HG03064 (cell line): Measurements from ENCODE around the gene SYNC.

Source experiments
- ATAC-seq: cut with Tn5 transposase; IDR thresholded peaks from one replicate; pipeline ENCODE4 v1.9.1; 2021; ENCODE audit warnings: low read depth; ENCODE audit not compliant: unreplicated experiment

SYNC gene

DNA sequence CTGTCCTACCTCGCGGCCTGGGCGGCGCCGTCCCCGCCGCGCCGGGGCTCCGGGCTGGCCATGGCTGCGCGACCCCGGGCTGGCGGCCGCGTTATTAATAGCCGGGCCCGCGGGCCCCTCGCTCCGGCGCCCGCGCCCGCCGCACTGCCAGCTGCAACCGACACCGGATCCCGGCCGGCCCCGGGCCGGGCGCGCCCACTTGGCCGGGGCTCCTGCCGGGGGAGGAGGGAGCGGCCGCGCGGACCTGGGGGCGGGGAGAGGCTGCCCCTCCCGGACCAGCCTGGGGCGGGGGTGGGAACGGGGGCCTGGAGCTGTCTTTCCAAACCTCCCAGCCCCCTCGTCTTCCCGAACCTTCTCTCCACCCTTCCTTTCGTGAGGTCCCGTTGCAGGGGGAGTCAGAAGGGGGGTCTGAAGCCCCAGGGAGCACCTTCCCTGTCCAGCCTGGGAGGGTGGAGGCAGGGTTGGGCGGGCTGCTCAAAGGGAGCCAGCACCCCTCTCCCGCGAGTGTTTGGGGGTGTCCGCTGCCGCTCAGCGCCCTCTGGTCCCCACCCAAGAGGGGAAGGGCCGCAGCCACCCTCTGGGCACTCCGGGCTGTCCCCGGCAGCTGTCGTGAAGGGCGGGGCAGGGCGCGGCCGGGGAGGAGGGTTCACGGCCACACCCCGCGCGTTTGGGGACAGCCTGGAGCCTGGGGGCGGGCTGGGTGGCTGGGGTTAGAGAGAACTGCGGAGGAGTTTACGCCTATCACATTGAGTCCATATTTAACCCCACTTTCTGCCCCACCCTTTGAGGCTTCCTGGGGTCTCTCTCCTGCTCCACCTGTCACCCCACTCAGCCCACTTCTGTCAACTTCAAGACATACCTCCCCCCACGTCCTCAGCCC lies at the start of gene SYNC:
TSS of gene SYNC (minus strand) at position 172 of the 880 bp plus-strand sequence. CDS start at position 62, 110 bp downstream.
- ATAC-seq, result no peak

DNA sequence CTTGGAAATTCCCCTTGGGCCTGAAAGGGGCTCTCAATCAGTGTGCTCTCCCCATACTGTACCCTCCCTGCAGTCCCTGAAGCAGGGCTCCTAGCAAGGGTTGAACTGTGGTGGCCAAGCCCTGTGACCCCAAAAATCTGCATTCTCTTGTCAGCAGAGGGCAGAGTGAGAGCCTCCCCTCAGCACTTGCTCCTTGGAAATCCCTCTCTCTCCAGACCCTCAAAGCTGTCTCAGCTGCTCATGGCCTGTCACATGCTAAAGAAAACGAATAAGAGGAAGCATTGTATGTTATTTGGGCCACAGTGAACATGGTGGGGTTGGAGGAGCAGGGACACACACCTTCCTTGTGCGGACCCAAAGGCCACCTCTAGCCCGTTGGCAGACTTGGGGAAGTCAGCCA lies 47.2 kb upstream of the SYNC start:
- ATAC-seq, result no peak

DNA sequence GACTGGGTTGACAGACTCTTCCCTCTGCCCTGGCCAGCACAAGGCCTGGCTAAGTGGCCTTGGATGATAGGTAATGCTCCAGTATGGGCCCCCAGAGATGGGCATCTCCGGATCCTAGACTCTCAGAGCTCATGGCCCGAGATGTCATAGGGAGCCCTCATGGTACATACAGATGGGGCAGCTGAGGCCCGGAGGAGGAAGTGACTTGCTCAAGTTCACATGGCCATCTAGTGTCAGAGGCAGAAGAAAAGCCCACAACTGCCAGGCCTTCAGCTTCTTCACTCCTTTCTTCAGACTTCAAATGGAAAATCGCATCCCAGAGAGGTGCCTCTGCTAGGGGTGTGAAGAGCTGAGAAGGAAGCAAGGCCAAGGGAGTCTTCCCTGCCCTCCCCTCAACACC lies 46.8 kb upstream of the SYNC start:
- ATAC-seq, result no peak

DNA sequence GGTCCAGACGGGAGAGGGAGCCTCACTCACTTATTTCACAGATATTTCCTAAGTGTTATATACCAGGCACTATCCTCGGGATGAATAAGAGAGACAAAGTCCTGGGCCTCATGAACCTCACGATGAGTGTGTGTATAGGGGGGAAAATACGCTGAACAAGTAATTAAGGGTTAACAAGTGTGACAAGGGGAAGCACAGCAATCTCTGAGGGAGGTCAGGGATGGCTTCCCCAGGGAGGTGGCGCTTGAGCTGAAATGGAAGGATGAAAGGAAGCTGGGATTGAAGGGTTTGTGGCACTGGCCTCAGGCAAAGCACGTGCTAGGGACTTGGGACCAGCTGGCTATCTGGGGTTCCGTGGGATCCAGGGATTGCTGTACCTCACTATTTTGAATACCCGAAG lies 46.4 kb upstream of the SYNC start:
- no peak for ATAC-seq

DNA sequence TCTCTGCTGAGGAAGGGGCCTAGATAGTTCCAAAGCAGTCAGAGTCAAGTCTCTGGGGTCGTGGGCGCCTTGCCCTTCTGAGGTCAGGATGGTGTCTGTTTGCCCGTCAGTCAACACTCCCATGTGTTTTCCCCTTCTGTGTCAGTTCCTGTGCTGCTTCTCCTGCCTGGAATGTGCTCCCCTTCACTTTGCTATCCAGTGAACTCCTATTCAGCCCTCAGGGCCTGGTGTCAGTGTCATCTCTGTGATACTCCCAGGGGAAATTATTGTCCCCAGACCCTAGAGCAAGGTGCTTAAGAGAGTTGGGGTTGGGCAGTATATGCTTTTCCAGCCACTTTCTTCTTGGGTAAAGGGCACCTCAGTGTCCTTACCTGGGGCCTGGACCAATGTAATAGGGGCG lies 45.8 kb upstream of the SYNC start:
- no peak for ATAC-seq

DNA sequence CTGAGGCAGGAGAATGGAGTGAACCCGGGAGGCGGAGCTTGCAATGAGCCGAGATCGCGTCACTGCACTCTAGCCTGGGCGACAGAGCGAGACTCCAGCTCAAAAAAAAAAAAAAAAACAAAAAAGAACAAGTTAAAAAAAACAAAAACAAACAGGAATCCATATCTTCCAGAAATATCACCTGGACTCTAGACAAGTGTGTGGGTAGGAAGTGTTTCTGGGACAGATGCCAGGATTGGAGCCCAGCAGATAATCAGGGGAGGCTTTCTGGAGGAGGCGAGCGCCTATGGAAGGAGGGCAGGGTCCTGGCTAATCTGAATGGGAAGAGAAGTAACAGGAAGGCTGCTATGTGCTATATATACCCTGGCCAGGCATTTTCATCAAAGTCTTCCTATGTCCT lies 43.6 kb upstream of the SYNC start:
- ATAC-seq, result no peak

DNA sequence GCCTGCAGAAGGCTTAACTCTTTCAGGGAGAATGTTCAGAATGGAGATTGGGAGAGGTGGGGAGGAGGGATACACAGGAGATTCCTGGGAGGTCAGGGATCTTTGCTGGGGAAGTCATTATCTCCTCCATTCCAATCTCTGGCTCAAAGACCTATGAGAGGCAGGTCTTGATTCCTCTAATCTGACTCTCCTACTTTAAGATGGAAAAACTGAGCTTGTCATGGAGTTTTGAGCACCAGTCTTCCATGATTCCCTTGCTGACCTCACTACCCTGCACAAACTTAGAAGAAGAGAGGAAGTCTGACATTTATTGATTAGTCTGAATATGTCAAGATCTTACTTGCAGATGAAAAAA lies 41.5 kb upstream of the SYNC start:
- no peak for ATAC-seq

DNA sequence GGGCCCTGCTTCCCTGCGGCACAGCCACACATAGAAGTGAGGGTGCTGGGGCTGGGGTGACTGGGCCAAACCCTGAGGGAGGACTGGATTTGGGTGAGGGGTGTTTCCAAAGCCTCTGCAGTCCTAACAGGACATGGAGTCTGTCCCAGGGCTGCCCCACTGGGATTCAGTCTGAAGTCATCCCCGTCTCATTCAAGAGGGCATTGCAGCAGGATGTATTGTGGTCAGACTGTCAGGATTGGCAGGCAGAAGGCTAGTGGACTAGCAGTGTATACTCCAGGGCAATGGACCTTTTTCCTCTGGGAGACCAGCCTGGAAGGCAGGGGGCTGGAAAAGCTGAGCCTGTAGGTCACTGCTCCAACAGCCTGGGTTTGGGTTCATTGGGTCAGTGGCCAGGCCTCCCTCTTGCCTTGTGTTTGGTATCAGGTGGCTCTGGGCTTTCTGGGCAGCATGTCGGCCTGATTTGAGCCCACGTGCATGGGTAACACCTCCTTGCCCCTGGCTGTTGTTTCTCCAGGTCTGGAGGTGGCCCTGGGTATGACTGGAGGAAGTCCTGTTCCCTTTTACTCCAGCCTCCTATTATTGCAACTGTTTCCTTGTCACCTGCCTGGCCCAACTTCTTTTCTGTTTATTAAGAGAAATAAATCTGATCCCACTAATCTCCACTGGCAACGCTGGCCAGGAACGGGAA lies 41.0 kb upstream of the SYNC start:
- ATAC-seq, result no peak

DNA sequence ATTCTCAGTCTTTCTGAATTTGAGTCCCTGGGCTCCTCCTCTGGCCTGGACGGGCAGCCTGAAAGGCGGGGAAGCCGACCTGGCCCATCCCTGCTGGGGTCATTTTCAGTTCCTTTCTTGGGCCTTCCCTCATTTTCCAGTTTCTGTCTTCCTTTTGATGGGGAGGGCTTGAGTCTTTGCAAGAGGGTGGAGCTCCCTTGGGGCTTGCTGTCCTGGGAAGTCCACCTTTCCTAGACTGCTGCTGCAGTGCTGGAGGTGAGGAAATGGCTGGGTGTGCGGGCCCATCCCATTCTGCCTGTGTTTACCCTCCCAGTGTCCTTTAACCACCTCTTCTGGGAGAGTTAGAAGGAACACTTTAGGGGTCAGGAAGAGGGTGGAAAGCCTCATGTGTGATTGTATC lies 40.4 kb upstream of the SYNC start:
- ATAC-seq, result no peak

DNA sequence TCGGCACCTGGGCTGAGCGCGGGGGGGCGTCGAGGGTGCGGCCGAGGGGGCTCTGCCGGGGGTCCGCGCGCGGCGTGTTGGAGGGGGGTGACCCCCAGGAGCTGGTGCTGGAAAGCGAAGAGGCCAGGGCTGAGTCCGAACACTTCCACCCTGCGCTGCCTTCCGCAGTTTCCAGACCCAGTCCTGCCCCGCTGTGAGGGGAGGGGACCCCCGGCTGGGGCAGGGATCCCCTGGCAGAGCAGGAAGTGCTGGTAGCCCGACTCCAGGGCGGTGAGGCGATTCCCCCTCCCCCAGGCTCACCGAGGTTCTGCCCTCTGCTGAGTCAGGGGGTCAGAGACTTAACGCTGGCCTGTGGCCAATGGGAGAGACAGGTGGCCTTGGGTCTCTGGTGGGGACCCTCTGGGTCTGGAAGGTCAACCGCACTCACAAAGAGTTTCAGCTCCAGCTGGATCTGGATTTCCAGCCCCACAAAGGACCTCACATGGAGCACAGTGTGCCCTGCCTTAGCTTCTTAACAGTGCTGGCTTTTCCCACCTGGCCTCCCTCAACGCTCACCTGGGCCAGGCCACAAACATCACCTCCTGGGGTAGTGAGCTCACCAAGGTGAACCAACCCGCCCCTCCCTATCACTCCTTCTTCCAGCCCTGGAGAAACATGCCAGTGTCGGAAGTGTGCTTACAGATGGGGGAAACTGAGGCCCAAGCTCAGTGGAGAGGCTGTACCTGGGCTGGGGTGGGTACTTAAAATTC lies 39.8 kb upstream of the SYNC start:
- ATAC-seq, result no peak

DNA sequence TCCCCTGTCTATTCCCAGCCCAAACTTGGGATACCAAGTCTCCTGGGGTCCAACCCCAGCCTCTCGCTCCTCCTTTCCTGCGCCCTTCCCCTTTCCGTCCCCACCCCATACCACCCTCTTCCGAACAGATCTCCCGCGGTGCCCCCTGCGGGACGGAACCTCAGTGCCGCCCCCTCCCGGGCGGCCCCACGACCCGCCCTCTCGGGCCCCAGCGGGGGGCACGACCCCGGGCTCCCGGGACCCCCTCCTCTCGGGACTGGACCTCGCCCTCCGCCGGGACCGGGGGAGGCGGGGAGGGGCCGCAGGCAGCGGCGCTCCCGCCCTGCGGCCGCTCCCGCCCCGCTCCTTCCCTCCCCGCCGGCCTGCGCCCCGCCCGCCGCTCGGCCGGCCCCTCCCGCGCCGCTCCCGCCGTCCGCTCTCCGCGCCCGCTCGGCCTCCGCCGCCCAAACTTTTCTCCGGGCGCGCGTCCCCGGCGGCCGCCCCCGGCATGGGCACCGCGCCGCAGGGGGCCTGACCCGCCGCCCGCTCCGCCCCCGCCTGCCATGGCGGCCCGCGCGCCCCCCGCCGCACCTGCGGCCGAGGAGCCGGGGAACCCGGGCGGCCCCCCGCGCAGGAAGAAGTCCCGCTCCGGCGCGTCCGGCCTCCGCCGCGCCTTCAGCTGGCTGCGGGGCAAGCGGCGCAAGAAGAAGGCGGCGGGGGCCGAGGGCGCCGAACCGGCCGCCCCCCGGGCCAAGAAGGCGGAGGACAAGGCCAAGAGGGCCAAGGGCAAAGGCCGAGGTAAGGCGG lies 39.0 kb upstream of the SYNC start:
- ATAC-seq, result no peak

DNA sequence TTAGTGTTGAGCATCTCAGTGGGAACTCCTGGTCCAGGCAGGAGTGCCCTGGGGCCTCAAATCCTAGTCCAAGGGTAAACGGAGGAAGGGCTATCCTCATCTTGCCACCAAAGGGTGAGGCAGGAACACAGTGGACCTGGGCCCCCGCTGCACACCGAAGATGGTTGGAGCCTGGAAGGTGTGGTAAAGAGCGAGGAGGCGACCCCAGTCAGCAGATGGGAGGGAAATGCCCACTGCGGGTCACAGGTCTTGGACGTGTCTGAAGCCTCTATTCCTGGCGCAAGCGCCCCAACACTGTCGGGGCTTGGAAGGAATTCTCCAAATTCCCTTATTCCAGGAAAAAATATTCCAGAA lies 38.5 kb upstream of the SYNC start:
- no peak for ATAC-seq

DNA sequence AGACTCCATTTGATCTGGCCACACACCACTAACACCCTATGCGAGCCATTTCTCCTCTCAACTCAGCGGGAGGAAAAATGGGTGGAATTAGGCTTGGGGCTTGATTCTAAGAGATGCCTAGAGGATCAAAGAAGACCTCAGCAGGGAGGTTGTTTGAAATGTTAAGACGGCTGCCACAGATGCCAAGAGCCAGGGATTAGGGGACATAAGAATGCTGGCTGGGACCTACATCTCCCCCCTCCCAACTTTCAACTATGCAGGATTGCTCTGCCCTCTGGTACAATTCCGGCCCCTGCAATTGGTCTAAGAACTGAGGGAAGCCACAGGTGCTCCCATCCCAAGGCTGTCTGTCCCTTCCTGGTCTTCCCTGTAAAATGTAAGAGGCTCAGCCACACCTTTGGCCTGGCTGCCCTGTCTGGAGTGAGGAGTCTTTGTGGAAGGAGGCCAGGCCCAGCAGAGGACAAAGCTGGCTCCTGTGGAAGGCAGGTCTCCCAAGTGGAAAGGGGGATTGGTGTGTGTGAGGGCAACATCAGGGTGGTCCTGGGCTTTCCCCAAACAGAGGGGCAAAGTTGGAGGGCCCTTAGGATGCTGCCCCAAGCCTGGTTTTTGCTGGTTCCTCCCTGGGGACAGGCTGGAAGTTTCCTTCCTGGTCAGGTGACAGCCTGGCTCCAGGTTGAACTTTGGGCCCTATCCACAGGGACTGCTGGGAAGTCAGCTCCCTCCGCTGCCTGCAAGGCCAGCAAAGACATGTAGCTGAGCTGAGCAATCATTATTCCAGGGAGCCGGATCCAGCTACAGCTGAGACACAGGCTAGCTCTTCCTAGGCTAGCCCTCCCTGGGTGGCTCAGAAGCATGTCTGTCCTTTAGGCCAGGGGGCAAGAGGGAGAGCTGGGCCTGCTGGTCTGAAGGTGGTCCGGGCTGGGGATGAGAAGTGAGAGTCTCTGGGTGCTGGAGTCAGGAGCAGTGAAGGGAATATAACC lies 34.5 kb upstream of the SYNC start:
- no peak for ATAC-seq

DNA sequence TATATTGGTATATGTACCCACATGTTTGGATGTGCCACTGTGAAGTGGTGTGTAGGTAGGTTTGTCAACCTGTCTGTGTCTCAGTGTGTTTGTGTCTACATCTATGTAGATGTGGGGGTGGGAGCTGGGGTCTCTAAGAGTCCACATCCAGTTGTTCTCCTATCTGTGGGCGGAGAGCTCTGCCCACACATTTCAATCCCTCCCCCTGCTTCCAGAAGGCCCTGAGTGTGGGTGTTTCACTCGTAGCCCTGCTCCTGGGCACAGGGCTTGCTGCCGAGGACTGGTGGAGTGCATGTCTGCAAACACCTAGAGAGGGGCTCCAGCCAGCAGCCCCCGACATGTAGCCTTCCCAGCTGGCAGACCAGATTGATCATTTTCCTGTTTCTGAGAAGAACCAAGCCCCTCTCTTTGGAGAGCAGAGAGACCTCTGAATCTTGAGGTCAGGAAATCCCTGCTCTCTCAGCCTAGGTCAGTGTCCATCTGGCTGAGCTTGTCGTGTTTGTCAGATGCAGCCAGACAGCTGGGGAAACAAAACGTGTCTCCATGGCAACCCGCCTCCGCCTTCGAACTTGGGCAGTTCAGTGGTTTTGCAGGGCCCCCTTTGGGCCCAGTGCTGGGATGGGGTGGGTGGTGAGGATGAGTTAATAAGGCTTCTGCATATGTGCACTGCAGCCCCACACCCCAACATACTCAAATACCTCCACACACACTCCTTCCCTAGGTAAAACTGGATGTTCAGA lies 31.2 kb upstream of the SYNC start:
- ATAC-seq, result no peak

DNA sequence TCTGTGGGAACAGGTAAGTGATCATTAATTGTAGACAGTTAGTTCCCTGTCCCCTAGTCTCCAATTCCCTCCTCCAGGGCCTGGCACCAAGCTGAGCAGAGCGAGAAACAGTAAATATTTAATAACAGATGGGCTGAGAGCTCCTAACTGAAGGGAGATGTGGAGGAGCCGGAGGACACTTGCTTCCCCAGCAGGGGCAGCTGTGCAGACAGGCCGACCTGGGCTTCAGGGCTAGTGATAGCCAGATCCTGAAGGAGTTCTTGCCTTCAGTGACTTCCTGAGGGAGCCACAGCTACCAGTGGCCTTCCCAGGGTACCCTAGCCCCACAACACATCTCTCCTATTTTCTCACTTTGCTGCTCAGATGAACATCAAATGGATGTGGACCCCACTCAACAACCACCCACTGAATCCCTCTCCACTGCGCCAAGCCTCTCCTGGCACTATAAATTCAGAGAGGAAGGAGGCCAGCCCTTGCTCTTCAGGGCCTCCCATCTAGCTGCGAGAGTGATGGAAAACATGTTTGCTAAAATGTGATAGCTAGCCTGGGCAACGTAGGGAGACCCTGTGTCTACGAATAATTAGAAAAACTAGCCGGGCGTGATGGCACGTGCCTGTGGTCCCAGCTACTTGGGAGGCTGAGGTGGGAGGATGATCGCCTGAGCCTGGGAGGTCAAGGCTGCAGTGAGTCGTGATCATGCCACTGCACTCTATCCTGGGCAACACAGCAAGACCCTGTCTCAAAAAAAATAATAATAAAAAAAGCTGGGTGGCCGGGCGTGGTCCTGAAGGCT lies 26.9 kb upstream of the SYNC start:
- ATAC-seq, result no peak

DNA sequence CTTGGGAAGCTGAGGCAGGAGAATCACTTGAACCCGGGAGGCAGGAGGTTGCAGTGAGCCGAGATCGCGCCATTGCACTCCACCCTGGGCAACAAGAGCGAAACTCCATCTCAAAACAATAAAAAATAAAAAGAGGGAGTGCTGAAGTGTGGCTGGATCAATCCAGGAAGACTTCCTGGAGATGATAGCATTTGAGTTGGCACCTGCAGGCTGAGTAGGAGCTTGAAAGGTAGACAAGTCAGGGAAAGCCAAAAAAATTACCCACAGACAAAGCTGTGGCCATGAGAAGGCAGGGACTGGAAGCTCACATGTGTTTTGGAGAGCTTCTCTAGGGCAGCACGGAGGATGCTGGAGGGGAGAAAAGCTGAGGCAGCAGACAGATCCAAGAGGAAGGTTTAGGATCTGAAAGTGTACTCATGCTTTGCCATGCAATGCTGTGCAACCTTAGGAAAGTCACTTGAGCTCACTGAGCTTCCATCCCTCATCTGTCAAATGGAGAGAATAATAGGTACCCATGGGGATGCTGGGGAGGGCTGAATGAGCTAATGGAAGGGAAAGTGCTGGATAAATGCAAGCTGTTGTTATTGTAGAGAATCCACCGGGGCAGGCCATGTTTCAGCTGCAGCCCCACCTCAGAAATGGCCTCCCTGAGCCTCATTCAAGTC lies 26.0 kb upstream of the SYNC start:
- ATAC-seq, result no peak

DNA sequence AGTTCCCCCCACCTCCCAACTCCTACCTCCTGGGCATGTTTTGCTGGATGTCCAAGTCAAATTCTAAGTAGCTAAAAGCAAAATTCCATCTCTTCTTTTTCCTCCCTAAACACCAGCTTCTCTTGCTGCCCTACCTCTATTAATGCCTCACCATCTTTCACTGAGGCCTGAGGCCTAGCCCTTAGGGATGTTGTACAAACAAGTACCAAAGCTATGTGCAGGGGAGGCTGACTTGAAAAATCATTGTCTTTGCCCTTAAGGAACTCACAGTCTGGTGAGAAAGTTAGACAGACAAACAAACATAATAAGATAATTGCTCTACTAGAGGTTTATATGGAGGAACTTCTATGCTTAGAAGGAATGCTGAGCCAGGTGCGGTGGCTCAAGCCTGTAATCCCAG lies 25.3 kb upstream of the SYNC start:
- no peak for ATAC-seq

DNA sequence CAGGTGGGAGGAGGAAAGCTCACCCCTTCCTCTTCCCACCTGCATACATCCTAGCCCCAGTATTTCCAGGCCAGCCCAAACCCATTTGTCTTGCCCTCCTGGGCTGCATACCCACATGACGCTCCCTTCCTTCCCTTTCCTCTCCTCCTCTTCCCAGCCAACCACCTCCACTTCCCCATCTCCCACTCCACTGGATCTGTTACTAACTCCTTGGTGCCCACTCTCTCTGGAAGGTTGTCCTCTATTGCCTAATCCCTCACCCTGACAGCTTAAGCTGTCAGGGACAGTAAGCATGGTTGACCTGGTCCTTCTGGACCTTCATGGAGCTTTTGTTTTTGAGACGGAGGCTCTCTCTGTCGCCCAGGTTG lies 23.0 kb upstream of the SYNC start:
- ATAC-seq, result no peak
